ENCODE data around the gene VWA3B.

- TF ChIP-seq CTCF (IDR thresholded peaks at IDR 0.05; ENCODE audit: insufficient read depth, low read depth, low read length) (no peak), EZH2 (IDR thresholded peaks at IDR 0.05; ENCODE audit: insufficient read depth, low read length) (no peak)
Measured at GRCh38 chr2:98335271-98335670, 248.3 kb downstream of the VWA3B start.

Data from astrocyte (in vitro differentiated cells and primary cell).